ENCODE data around the gene PRKAG2. TPM values are rescaled to one million over a fixed set of nuclear protein-coding genes. Genes with fewer than 3 reads are reported as not detected.
"Not testable (repeated sequence)": the region's sequence is repeated elsewhere in the genome, so short reads cannot be mapped to it uniquely, and the experiment has no call there.

PRKAG2 gene
- total and polyA plus RNA-seq, 5 experiments from 2014 or later, result 29.5 to 63.5 (median 34.1) TPM

- H3K27ac Mint-ChIP-seq, result no peak overlapping the region
- POLR2A ChIA-PET, result no interaction called here
- peaks cover 2 to 24% (median 15%) of the 10 kb centered on the region in 9 donors for H3K9me3 Mint-ChIP-seq
- H3K4me1 Mint-ChIP-seq, result no peaks in the 10 kb centered on the region
- no peak for ATAC-seq
- no peak overlapping the region for H3K4me3 Mint-ChIP-seq
- DNase-seq, result no peak
- peaks cover 0 to 13% (median 12%) of the 10 kb centered on the region in 3 donors for H3K36me3 Mint-ChIP-seq
- H3K27me3 Mint-ChIP-seq, result peaks cover 0 to 3% (median 0%) of the 10 kb centered on the region in 5 donors
Measured at GRCh38 chr7:151914051-151914450, 37.1 kb upstream of the PRKAG2 start.

GRCh38 chr7:151910655-151911054 lies 33.7 kb upstream of the PRKAG2 start:
- H3K4me3 Mint-ChIP-seq, H3K4me1 Mint-ChIP-seq, ATAC-seq, POLR2A ChIA-PET, DNase-seq: not testable (repeated sequence)
- H3K27me3 Mint-ChIP-seq, result peaks cover 6 to 12% (median 9%) of the 10 kb centered on the region in 5 donors
- peak overlapping the region in 1 of 10 donors; percentile 54 for H3K27ac Mint-ChIP-seq
- H3K9me3 Mint-ChIP-seq, result peaks cover 5 to 25% (median 18%) of the 10 kb centered on the region in 9 donors
- H3K36me3 Mint-ChIP-seq, result peaks cover 0 to 13% (median 12%) of the 10 kb centered on the region in 3 donors

- ATAC-seq, H3K36me3 Mint-ChIP-seq, H3K9me3 Mint-ChIP-seq, DNase-seq, H3K4me1 Mint-ChIP-seq, POLR2A ChIA-PET, H3K27ac Mint-ChIP-seq, H3K4me3 Mint-ChIP-seq: not testable (repeated sequence)
- peaks cover 6 to 20% (median 15%) of the 10 kb centered on the region in 5 donors for H3K27me3 Mint-ChIP-seq
Measured at GRCh38 chr7:151907115-151907514, 30.2 kb upstream of the PRKAG2 start.

- no peak for DNase-seq
- H3K27me3 Mint-ChIP-seq, result peaks cover 6 to 20% (median 17%) of the 10 kb centered on the region in 5 donors
Measured at GRCh38 chr7:151905766-151906165, 28.9 kb upstream of the PRKAG2 start.

GRCh38 chr7:151905353-151905752 lies 28.4 kb upstream of the PRKAG2 start:
- peaks cover 6 to 24% (median 17%) of the 10 kb centered on the region in 5 donors for H3K27me3 Mint-ChIP-seq
- H3K27ac Mint-ChIP-seq, result no peak overlapping the region
- ATAC-seq (no peak), DNase-seq (no peak)
- H3K9me3 Mint-ChIP-seq, result peaks cover 0 to 8% (median 0%) of the 10 kb centered on the region in 9 donors
- POLR2A ChIA-PET, result no interaction called here
- H3K4me3 Mint-ChIP-seq, result no peak overlapping the region
- no peaks in the 10 kb centered on the region for H3K36me3 Mint-ChIP-seq
- peaks cover 0 to 5% (median 0%) of the 10 kb centered on the region in 4 donors for H3K4me1 Mint-ChIP-seq

More at GRCh38 chr7:151905766-151906165, 28.9 kb upstream of the PRKAG2 start:
- POLR2A ChIA-PET, result no interaction called here
- Mint-ChIP-seq H3K4me3 (no peak overlapping the region), H3K27ac (no peak overlapping the region), H3K4me1 (peaks cover 0 to 5% (median 0%) of the 10 kb centered on the region in 4 donors), H3K9me3 (peaks cover 0 to 8% (median 0%) of the 10 kb centered on the region in 9 donors), H3K36me3 (no peaks in the 10 kb centered on the region)
- no peak for ATAC-seq

GRCh38 chr7:151904270-151904669 lies 27.4 kb upstream of the PRKAG2 start:
- Mint-ChIP-seq H3K9me3 (peaks cover 0 to 8% (median 0%) of the 10 kb centered on the region in 9 donors), H3K4me1 (peaks cover 0 to 5% (median 0%) of the 10 kb centered on the region in 4 donors), H3K36me3 (no peaks in the 10 kb centered on the region), H3K4me3 (no peak overlapping the region), H3K27ac (no peak overlapping the region), H3K27me3 (peaks cover 9 to 34% (median 22%) of the 10 kb centered on the region in 5 donors)
- ATAC-seq, result no peak
- no peak for DNase-seq
- POLR2A ChIA-PET, result no interaction called here

- POLR2A ChIA-PET, result no interaction called here
- DNase-seq, result no peak
- H3K27ac Mint-ChIP-seq, result no peak overlapping the region
- H3K27me3 Mint-ChIP-seq, result peaks cover 4 to 40% (median 24%) of the 10 kb centered on the region in 5 donors
- no peak overlapping the region for H3K4me3 Mint-ChIP-seq
- no peak for ATAC-seq
- H3K4me1 Mint-ChIP-seq, result peaks cover 0 to 5% (median 0%) of the 10 kb centered on the region in 4 donors
- peaks cover 0 to 8% (median 0%) of the 10 kb centered on the region in 9 donors for H3K9me3 Mint-ChIP-seq
- H3K36me3 Mint-ChIP-seq, result no peaks in the 10 kb centered on the region
Measured at GRCh38 chr7:151903249-151904032, 26.5 kb upstream of the PRKAG2 start.

GRCh38 chr7:151902311-151902710 lies 25.4 kb upstream of the PRKAG2 start:
- Mint-ChIP-seq H3K4me1 (peaks cover 0 to 5% (median 0%) of the 10 kb centered on the region in 4 donors), H3K36me3 (no peaks in the 10 kb centered on the region), H3K4me3 (no peak overlapping the region), H3K27me3 (peaks cover 4 to 37% (median 24%) of the 10 kb centered on the region in 5 donors), H3K27ac (no peak overlapping the region), H3K9me3 (peaks cover 0 to 8% (median 0%) of the 10 kb centered on the region in 9 donors)
- ATAC-seq, result no peak
- POLR2A ChIA-PET, result no interaction called here
- no peak for DNase-seq

- DNase-seq, result no peak
- peaks cover 0 to 5% (median 0%) of the 10 kb centered on the region in 9 donors for H3K9me3 Mint-ChIP-seq
- no peaks in the 10 kb centered on the region for H3K36me3 Mint-ChIP-seq
- POLR2A ChIA-PET, result no interaction called here
- H3K27ac Mint-ChIP-seq, result no peak overlapping the region
- no peak overlapping the region for H3K4me3 Mint-ChIP-seq
- no peak for ATAC-seq
- H3K27me3 Mint-ChIP-seq, result peaks cover 4 to 32% (median 19%) of the 10 kb centered on the region in 5 donors
- peaks cover 0 to 5% (median 0%) of the 10 kb centered on the region in 4 donors for H3K4me1 Mint-ChIP-seq
Measured at GRCh38 chr7:151901828-151902227, 24.9 kb upstream of the PRKAG2 start.

GRCh38 chr7:151900986-151901621 lies 24.2 kb upstream of the PRKAG2 start:
- ATAC-seq (no peak), DNase-seq (no peak)
- Mint-ChIP-seq H3K4me1 (peaks cover 0 to 5% (median 0%) of the 10 kb centered on the region in 4 donors), H3K27ac (no peak overlapping the region), H3K4me3 (no peak overlapping the region), H3K9me3 (no peaks in the 10 kb centered on the region), H3K36me3 (no peaks in the 10 kb centered on the region), H3K27me3 (peaks cover 4 to 31% (median 18%) of the 10 kb centered on the region in 5 donors)
- POLR2A ChIA-PET, result no interaction called here

- Mint-ChIP-seq H3K9me3 (no peaks in the 10 kb centered on the region), H3K4me1 (peaks cover 0 to 2% (median 0%) of the 10 kb centered on the region in 4 donors), H3K27me3 (peaks cover 4 to 31% (median 18%) of the 10 kb centered on the region in 5 donors), H3K4me3 (no peak overlapping the region), H3K27ac (no peak overlapping the region), H3K36me3 (no peaks in the 10 kb centered on the region)
- POLR2A ChIA-PET, result interaction anchor here (0.8 kb wide), 1 partner anchor 20 kb away, joined by 3 read pairs; no protein-coding TSS in a partner anchor
- ATAC-seq (no peak), DNase-seq (no peak)
Measured at GRCh38 chr7:151900591-151900985, 23.7 kb upstream of the PRKAG2 start.

GRCh38 chr7:151899513-151900360 lies 22.8 kb upstream of the PRKAG2 start:
- POLR2A ChIA-PET, result interaction anchor here (0.8 kb wide), 1 partner anchor 19 kb away, joined by 3 read pairs; no protein-coding TSS in a partner anchor
- H3K27ac Mint-ChIP-seq, result no peak overlapping the region
- no peak for ATAC-seq

More at GRCh38 chr7:151899513-151900360, 22.8 kb upstream of the PRKAG2 start:
- Mint-ChIP-seq H3K27me3 (peaks cover 4 to 40% (median 18%) of the 10 kb centered on the region in 5 donors), H3K4me3 (no peak overlapping the region), H3K4me1 (no peaks in the 10 kb centered on the region), H3K36me3 (no peaks in the 10 kb centered on the region), H3K9me3 (no peaks in the 10 kb centered on the region)
- no peak for DNase-seq
